Stimulated activated CD8-positive, alpha-beta memory T cell treated with anti-CD3 and anti-CD28 coated beads, Interleukin-4, amount 100 ng/mL, for 4 hours (primary cell): ENCODE results near the gene PRM1.
A peak's percentile ranks its signal among the peaks of the same experiment; 100 is the strongest.

Experiments used
- DNase-seq, 2 donors: peaks; one replicate each; pipeline ENCODE4 v3.0.0-alpha.2; 2020; ENCODE audit warnings: low read depth in 2 of 2, low spot score in 1 of 2

Gene PRM1

GRCh38 chr16:11239644-11240632 lies 41.2 kb downstream of the PRM1 start:
- no peak for DNase-seq

- DNase-seq: no peak
Measured at GRCh38 chr16:11238272-11239202, 42.6 kb downstream of the PRM1 start.

- DNase-seq: no peak
Measured at GRCh38 chr16:11236461-11237254, 44.5 kb downstream of the PRM1 start.

- no peak for DNase-seq
Measured at GRCh38 chr16:11235703-11235991, 45.5 kb downstream of the PRM1 start.

GRCh38 chr16:11234884-11235702 lies 46.0 kb downstream of the PRM1 start:
- no peak for DNase-seq

GRCh38 chr16:11233727-11234376 lies 47.3 kb downstream of the PRM1 start:
- DNase-seq: peak in 1 of 2 donors; percentile 65

- peak; percentile 74 to 79 for DNase-seq
Measured at GRCh38 chr16:11232852-11233726, 48.0 kb downstream of the PRM1 start.

GRCh38 chr16:11232302-11232851 lies 48.8 kb downstream of the PRM1 start:
- DNase-seq: no peak

GRCh38 chr16:11231367-11231970 lies 49.7 kb downstream of the PRM1 start:
- DNase-seq: no peak
